T-helper 2 cell treated with Interferon-gamma antibody and Interleukin-4, amounts not matched to agents 100 ng/mL and 5 ng/mL, for 36 hours (primary cell): ENCODE results near the gene MGME1. TPM values are rescaled to one million over a fixed set of nuclear protein-coding genes. Genes with fewer than 3 reads are reported as not detected.
"Not testable (repeated sequence)": the region's sequence is repeated elsewhere in the genome, so short reads cannot be mapped to it uniquely, and the experiment has no call there.

Source experiments
- intact Hi-C: fragments of 100-400 bp; cut with micrococcal nuclease; formaldehyde crosslinking; loops from one replicate; pipeline ENCODE4 v1.15.1; 2023
- total RNA-seq: library from RNA; stranded (reverse); gene quantifications from 2 replicates; pipeline ENCODE4 v1.2.3, GENCODE V29; 2022

The MGME1 gene
- total RNA-seq, 1 donor from 2014 or later = 31.9 TPM

GRCh38 chr20:18012901-18013300, 44.1 kb downstream of the MGME1 start:
- intact Hi-C loops = no loop called here

- intact Hi-C loops = no loop called here
These were observed 45.6 kb downstream of the MGME1 start for GRCh38 chr20:18014411-18014810.

- intact Hi-C loops = no loop called here
These were observed 48.0 kb downstream of the MGME1 start for GRCh38 chr20:18016772-18017171.

- intact Hi-C loops = no loop called here
These were observed 49.3 kb downstream of the MGME1 start for GRCh38 chr20:18018100-18018499.

GRCh38 chr20:18019068-18019467, 50.2 kb downstream of the MGME1 start:
- intact Hi-C loops = no loop called here

- intact Hi-C loops = no loop called here
These were observed 52.1 kb downstream of the MGME1 start for GRCh38 chr20:18020931-18021330.

GRCh38 chr20:18024606-18025127, 55.8 kb downstream of the MGME1 start:
- intact Hi-C loops = no loop called here

- intact Hi-C loops = not testable (repeated sequence)
These were observed 58.2 kb downstream of the MGME1 start for GRCh38 chr20:18027011-18027410.

- intact Hi-C loops = no loop called here
These were observed 61.2 kb downstream of the MGME1 start for GRCh38 chr20:18030020-18030419.

GRCh38 chr20:18031050-18031449, 62.2 kb downstream of the MGME1 start:
- intact Hi-C loops = no loop called here

- intact Hi-C loops = no loop called here
These were observed 63.2 kb downstream of the MGME1 start for GRCh38 chr20:18031888-18032509.

GRCh38 chr20:18032977-18033892, 64.4 kb downstream of the MGME1 start:
- intact Hi-C loops = no loop called here

- intact Hi-C loops = no loop called here
These were observed 65.2 kb downstream of the MGME1 start for GRCh38 chr20:18034039-18034438.

GRCh38 chr20:18039063-18039462, 70.2 kb downstream of the MGME1 start:
- intact Hi-C loops = no loop called here

Other genes with a start within 250 kb of the MGME1 start
- 178 and 192 TPM in 2 replicates for gene SNX5, start 224 bp upstream of the MGME1 start, total RNA-seq
- gene OVOL2, start 88.9 kb downstream of the MGME1 start, total RNA-seq = not detected in 2 replicates
- gene KAT14, start 168.8 kb downstream of the MGME1 start, total RNA-seq = 16.8 and 17.0 TPM in 2 replicates
- 13.5 and 14.9 TPM in 2 replicates for gene PET117, start 168.8 kb downstream of the MGME1 start, total RNA-seq